Muscle of arm (tissue), 12 donors: ENCODE results near the gene PHACTR1. TPM values are rescaled to one million over a fixed set of nuclear protein-coding genes. Genes with fewer than 3 reads are reported as not detected.
"Not testable (repeated sequence)": the region's sequence is repeated elsewhere in the genome, so short reads cannot be mapped to it uniquely, and the experiment has no call there.

Experiments
- DNase-seq: peaks from one replicate; pipeline ENCODE4 v3.0.0-alpha.2; 2013
- polyA plus RNA-seq, 12 donors: library from polyadenylated mRNA; unstranded; fragments of 120-200 nt; gene quantifications; one replicate each; pipeline ENCODE4 v1.2.1, GENCODE V29; 2013; ENCODE audit not compliant: insufficient read length in 12 of 12

Gene PHACTR1
- polyA plus RNA-seq, 12 donors = 4.1 to 25.6 (median 5.3) TPM; not detected in 1

DNA sequence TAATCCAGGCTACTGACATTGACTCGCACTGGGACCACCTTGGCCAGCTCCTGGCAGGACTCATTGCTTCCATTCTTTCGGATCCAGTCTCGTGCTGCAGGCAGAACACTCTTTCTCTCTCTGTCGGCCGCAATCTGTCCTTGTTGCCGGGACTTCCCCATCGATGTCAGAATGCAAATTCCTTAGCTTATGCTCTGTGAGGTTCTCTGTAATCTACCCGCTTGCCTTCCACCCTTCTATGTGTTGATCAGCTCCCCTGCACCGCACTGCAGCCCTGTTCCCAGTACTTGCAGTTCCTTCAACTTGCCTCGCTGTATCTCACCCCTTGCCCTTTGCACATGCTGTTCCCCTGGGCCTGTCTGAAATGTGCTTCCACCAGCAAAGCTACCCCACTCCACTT is 182.0 kb downstream of the PHACTR1 start:
- DNase-seq = no peak

DNA sequence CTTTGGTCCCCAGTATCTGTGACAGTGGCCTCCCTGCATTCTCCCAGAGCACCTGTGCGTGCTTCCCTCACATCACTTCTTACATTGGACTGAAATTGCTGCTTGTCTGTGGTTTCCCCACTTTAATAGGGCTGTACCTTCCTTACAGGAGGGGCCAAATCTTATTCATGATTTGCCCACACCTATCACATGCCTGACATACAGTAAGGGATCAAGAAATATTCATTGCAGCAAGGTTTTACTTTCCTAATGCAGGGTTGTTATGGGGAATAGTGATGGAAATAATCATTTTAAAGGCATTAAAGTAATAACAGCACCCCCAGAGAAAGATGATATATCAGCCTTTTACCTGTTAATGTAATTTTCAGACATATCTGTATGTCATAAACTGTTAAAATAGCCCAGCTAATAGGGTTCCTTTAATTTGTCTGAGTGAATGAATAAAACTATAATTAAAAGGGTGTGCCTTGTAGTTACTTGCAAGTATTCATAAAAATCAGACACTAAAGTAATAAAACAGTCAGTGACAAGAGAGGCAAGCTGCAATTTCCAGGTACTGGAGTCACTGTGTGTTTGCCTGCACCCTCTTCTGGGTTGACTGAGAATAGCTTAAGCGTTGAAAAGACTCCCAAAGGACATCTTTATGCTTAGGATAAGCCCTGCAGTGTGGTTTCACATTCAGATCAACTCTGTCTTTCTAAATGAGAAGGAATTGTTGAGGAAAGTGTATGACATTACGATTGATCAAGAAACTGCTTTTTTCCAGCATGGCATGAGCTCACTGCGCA is 182.7 kb downstream of the PHACTR1 start:
- no peak for DNase-seq

DNA sequence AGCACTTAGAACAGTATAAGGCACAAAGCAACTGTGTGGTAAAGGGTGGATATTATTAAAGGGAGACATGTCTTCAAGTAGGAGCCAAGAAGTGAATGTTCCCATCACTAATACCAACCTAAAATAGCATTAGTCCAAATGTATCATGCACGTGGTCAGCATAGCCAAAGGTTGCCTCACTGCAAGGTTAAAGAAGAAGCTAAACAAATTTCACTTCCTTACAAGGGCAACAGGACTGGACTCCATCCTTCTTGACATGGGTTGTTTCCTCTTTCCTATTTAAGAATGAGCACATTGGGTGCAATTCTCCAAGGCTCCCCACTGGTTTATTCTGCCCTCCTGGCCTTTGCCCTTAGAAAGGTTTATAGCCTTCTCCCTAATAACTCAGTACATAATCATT is 186.7 kb downstream of the PHACTR1 start:
- DNase-seq = no peak

DNA sequence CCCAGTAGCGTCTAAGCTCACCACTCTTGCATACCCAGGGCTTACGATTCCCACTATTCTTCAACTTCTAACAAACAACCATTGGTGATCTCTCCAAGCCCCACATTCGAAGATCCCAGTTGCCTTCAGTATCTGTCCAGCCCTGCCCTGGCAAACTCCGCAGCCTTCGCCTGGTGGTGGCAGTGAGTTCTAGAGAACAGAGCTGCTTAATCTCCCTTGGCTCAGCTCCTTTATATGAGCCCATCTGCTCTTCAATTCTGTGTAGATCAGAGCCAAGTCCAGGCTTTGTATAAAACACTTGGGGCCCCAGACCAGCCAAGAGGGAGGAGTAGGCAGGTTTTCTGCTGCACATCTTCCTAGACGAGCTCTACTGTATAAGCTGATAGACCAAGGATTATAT is 193.3 kb downstream of the PHACTR1 start:
- DNase-seq = no peak

DNA sequence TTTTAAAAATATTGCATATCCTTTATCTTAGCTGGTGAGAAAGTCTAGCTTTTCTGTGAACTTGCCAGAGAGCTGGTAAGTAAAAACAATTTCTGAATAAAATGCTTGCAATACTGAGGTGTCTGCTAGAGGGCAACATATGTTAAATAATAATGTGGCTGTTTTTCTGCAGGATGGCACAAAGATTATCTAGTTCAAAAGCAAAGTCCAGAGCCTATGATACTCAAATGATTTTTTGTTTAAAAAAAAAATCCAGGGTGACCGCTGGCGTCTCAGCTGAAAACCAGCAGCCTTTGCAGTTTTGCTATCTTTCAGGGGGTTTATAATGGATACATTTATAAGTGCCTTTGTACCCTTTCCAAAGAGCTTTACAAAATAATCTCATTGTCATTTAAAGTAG is 194.9 kb downstream of the PHACTR1 start:
- DNase-seq = peak; percentile 48

DNA sequence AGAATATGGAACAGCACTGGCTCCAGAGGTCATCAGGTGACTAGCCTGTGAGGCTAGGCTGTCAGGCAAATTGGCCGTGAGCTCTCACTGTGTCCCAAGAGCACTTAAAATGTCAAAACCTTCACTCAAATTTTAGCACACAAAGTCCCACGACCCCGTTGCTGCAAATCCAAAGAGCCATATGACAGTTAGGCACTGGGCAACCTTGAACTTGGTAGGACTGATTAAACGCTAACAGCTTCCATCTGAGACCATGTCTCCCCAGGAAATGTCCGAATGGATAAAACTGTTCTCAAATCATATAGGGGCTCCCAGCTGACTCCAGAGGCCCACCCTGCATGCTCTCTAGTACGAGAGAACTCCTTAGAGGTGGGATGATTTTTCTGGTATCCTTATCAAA is 196.6 kb downstream of the PHACTR1 start:
- DNase-seq = no peak

DNA sequence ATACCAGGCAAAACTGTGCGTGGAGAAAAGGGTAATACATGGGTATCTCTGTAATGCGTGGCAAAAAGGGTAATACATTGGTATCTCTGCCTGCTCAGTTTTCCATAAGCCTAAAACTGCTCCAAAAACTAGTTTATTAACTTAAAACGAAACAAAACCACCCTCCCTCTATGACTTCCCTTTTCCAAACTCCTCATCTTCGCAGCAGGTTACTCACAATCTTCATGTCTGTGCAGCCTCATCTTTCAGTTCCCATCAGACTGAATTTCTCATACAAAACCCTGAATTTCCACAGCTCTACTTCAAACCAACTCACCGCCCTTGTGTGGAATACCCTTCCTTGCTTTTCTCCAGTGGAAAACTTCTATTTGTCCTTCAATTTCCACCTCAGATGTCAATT is 199.4 kb downstream of the PHACTR1 start:
- no peak for DNase-seq

DNA sequence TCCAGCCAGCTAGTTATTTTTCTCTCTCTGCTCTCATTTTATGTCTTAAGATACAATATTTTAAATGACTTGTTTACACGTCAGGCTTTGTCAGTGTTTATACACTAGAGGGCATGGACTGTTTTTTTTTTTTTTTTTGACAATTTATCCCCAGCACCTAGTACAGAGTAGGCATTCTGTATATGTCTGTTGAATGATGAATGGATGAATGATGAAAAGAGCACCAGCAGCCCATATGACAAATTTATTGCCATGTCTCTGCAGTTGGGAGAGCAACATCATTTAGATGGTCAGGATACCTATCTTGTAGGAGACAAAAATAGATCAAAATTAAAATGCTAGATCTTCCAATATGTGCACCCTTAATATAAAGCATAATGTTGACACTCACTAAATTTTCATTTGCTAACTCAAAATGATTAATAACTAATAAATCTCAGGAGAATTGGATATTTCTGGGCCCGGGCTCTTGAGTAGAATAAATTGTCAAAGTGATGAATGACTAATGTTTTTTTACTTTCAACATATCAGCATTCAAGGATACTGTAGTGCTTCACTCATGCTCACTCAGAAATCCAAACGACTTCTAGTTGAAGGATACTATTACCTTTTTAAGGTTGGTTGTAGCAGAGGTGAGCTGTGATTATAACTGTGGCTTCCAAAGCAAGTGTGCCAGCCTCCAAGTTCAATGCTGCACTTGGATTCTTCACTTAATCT is 200.0 kb downstream of the PHACTR1 start:
- DNase-seq = no peak

DNA sequence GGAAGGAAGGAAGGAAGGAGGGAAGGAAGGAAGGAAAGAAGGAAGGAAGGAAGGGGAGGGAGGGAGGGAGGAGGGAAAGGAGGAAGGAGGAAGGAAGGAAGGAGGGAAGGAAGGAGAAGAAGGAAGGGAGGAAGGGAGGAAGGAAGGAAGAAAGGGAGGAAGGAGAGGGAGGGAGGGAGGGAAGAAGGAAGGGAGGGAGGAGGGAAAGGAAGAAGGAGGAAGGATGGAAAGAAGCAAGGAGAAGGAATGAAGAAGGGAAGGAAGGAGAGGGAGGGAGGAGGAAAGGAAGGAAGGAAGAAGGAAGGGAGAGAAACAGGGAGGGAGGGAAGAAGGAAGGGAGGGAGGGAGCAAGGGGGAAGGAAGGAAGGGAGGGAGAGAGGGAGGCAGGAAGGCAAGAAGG is 204.9 kb downstream of the PHACTR1 start:
- no peak for DNase-seq

DNA sequence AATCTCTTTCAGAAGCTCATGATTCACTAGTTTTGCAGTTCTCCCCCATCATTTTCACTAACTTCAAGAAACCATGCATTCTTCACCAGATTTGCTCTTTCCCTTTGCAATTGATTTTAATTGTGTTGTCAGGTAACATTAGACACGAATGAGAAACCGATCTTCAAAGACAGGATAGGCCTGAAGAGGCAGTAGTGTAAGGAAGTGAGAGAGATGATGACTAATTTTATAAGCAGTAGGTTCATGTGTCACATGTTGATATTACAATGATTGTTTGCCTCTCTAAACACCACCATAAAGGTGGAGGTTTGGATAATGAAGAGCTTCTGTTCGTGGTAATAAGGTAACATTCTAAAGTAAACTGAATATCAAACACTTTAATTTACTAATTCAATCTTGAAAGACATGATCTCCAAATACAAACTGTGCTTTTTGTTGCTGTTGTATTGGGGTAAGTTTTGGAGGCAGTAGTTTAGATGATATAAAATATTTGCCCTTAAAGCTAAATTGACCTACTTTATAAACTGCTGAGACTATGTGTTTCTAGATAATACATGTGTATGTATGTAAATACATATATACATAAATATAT is 207.2 kb downstream of the PHACTR1 start:
- no peak for DNase-seq

DNA sequence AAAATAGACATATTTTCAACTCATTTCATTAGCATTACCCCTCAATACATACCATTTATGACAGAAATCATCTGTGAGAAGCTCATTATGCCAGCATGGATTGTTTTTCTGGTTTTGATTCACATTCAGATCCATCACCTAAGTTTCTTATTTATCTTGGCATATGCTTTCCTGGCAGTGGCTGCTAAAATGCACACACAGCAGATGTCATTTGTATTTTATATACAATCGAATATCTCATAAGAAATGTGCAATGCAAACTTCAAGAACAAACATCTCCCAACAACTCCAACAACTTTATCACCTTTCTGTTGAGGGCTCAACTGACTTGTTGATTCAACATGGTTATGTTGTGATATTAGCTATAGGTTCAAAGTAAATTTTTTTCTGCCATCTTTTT is 208.3 kb downstream of the PHACTR1 start:
- DNase-seq = no peak

DNA sequence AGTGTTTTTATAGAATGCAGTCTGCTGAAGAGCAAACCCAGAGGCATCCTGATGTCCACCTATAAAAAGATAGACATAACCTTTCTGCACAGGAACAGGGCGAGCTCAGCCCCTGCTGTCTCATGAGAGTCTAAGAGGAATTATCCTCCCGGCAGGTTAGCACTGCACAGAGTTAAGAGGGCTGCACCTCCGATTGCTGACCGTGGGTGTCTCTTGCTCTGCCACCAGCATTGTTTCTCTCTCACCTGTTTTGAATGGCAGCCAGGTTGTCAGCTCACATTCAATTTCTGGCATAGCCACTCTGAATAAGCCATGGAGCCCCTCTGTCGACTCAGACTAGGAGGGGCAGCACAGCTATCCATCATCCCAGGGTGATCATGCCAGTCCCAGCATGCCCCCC is 211.2 kb downstream of the PHACTR1 start:
- no peak for DNase-seq

DNA sequence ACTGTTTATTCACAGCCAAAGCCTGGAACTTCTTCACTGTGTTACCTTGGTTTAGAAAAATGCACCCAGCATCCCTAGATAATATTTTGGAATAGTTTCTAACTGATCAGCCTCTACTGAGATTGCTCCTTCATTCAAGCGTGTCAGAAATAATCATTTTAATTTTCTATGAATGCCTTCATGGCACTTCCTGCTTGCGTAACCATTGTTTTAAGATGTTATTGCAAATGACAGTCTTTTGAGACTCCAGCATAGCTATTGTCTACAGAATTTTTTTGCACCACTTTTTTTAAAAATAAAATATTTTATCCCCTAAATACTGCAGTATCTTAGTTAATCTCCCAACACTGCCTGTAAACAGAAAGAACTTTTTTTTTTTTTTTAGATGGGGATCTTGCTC is 213.1 kb downstream of the PHACTR1 start:
- no peak for DNase-seq

DNA sequence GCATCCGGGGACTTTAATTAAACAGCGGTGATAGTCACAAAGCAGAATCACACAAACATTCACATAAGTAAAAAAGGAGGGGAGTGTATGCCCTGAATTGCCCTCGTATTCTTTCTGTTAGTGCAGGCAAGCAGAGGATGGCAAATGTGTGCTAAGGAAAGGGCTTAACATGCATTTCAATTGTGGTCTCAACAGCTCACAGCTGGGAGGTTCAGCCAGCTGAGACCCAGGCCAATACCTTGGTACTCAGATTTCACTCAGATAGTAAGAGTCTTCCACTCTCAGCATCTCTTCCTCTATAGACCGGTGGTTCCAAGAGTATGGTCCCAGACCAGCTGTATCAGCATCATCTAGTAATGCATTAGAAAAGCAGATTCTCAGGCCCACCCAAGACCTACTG is 215.1 kb downstream of the PHACTR1 start:
- no peak for DNase-seq

DNA sequence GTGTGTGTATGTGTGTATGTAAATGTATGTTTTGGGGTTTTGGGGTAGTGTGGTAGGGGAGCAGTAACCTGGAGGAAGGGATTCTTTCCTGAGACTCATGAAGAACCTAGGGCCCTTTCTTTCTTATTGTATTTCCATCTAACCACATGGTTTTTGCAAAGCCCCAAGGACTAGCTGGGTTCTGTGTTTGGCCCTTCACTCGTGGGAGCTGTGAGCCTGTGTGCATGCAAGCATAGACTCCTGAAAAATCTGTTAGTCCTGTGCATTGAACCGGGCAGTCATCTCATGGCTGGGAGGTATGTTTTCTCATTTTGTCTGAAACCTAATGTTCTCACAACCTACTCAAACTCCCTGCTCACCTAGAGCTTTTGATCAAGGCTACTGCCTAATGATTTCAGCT is 219.1 kb downstream of the PHACTR1 start:
- DNase-seq = no peak

DNA sequence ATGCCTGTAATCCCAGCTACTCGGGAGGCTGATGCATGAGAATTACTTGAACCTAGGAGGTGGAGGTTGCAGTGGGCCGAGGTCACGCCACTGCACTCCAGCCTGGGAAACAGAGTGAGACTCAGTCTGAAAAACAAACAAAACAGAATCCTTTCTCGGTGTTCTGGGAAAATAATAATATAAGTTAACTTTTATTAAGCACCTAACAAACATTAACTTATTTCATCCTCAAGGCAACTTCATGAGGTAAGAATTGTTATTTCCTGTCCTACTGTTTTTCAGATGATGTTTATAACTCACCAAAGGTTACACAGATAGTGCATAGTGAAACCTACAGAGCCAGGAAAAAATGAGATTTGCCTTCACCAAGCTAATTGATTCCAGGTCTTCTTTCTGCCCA is 221.4 kb downstream of the PHACTR1 start:
- no peak for DNase-seq

DNA sequence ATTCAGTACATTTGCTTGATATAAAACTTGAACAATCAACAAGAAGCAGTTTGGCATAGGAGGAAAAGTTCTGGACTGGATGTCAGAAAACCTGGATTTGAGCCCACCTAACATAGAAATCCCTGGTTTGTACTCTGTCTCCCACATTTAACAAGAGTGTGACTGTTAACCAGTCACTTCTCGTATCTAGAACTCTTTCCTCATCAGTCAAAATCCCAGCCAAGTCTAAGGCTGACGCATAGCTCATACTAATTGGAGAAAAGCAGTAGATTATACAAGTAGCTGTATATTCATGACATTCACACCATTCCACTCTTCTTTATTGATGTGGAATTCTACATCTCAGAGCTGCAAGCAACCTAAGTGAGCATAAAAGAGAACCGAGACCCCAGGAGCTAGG is 222.7 kb downstream of the PHACTR1 start:
- DNase-seq = no peak

DNA sequence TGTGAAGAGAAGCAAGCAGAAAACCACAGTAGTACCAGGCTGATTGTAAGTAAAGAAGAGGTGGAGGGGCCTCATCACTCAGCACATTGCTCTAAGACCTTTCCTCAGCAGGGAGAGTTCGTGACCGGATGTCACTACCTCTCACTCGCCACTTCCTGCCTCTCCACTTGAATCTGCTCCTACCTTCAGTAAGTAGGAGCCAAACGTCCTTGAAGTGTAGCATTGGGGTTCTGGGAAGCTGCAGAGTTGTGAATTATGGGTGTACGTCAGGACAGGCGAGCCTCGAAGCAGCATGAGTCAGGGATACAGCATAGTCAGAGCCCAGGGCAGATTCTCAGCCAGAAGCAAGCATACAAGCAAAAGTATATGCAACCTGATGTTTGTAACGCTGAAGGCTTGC is 224.9 kb downstream of the PHACTR1 start:
- DNase-seq = no peak

DNA sequence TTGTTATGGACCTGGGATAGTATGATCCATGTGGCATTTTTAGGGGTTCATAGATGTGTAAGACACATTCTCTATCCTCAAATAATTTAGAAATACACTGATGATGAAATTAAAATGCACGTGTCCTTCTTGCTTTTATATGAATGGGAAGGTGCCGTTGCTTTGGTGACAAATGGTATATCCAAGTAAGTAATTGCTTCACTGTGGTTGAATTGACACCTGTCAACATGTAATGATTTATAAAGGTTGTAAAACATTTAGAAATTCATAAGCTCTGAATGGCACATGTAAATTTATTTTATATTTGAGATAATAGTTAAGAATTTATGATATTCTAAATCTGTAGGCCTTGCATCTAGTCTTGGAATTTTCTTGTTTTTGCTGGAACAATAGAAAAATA is 227.0 kb downstream of the PHACTR1 start:
- DNase-seq = no peak

DNA sequence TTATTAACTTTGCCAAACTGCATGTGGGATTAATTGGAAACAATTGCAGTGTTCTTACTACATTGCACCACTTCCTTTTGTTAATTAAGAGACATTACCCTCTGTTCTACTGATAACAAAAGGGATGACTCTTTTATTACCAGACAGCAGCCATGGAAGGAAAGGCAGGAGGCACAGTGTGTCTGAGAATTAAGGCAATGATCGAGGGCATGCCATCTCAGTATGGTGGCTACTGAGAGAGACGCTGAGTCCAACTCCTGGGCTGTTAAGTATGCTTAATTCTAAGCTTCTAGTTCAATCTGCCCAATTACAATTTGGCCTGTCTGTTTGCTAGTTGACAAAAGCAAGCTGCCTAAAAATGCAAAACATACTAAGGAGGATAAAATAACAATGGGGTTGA is 227.4 kb downstream of the PHACTR1 start:
- DNase-seq = no peak

DNA sequence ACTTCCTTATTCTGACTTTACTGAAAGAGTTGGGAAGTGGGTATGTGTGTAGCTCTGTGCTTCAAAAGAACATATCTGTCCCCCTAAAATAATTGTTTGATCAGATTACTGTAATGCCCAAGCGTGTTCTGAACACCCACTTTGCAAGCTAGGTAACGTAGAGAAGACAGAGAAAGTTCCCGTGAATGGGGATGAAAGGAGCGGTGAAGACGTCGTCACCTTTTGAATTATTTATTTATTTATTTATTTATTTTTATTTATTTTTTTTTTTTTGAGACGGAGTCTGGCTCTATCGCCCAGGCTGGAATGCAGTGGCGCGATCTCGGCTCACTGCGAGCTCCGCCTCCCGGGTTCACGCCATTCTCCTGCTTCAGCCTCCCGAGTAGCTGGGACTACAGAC is 228.0 kb downstream of the PHACTR1 start:
- not testable (repeated sequence) for DNase-seq

DNA sequence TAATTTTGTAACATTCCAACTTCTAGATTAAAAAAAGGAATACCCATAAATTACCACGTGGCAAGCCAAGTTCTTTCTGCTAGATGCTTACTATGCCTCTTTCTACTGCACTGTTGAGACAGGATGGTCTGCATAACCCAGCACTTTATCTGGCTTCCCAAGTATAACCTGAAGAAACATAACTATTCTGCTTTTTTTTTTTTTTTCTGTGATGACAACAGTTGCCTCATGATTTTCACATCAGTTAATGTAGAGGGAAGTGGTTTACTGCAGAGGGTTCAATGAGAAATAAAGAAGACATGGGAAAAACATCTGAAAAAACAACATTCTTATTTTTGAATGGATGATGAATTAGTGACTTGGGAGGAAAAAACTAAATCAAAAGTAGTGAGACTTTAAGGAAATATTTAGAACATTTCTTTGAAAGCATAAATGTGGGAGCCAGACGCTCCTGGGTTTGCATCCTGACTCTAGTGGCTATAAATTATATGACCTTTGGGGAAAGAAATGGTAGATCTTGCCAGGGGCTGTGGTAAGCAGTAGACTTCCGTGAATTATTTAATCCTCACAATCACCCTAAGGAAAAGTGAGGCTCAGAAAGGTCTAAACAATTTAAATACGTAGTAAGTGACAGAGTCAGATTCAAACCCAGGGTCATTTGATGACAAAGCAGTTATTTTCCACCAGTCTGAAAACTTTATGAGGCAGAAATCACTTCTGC is 230.7 kb downstream of the PHACTR1 start:
- no peak for DNase-seq

DNA sequence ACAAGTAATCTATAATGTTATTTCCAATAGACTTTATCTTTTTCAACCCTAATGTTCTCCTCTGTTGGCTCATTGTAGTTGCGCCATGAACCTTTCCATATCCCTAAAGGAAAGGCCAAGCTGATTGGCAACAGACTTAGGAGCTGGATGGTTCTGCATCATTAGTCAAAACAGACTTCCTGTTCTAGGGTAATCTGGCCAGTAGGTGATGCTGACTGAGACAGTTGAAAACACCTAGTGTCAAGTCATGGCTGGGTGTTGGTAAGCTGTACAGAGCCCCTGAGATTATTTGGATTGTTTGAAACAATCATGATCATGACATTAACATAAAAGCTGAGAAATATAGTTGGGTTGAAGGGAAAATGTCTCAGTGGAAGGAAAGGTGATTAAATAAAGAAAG is 231.4 kb downstream of the PHACTR1 start:
- no peak for DNase-seq
